B cell (primary cell): ENCODE data around the gene GSTO2. TPM values are rescaled to one million over a fixed set of nuclear protein-coding genes. Genes with fewer than 3 reads are reported as not detected.

Experiments used
- ATAC-seq: fragments of 200-7000 bp; cut with Tn5 transposase; one replicate; pipeline ENCODE4 v1.10.0; 2021; ENCODE audit warnings: low read depth, mild to moderate bottlenecking, moderate number of reproducible peaks, moderate library complexity
- CTCF ChIA-PET: fragments of 350-600 bp; sonication (Branson Sonifier 250); formaldehyde crosslinking; loops from one replicate; lab custom pipeline; 2021; ENCODE audit warnings: antibody characterized with exemption, inconsistent platforms; lab: Charles Lee
- POLR2A ChIA-PET: fragments of 350-600 bp; sonication (Branson Sonifier 250); formaldehyde crosslinking; loops from one replicate; lab custom pipeline; 2021; ENCODE audit warnings: antibody characterized with exemption; lab: Charles Lee
- DNase-seq: peaks from one replicate; pipeline ENCODE4 v3.0.0; 2013
- H2AFZ ChIP-seq: 2 replicates; pipeline ENCODE4 v1.6.1; 2012; ENCODE audit warnings: mild to moderate bottlenecking, low read depth, low read length; ENCODE audit not compliant: insufficient read depth, poor library complexity, severe bottlenecking
- H3K27ac ChIP-seq, 2 donors: 1 replicate in 1 of 2; 2 replicates in 1 of 2; pipeline ENCODE4 v1.5.1; 2012 to 2013; ENCODE audit warnings: low read length in 2 of 2, mild to moderate bottlenecking in 2 of 2, moderate library complexity in 1 of 2
- H3K27me3 ChIP-seq, 4 experiments: fragments of 200-600 bp in 1 of 4; sonication (generic) in 1 of 4; replicated peaks in 1 of 4; 1 replicate in 2 of 4; 2 replicates in 2 of 4; pipeline versions ENCODE4 v1.6.1 to v1.7.0; 2013 to 2016; ENCODE audit warnings: low read length in 3 of 4, mild to moderate bottlenecking in 2 of 4, mixed read lengths in 1 of 4, moderate library complexity in 1 of 4; ENCODE audit not compliant: insufficient read depth in 4 of 4, control insufficient read depth in 3 of 4; ENCODE audit errors: control extremely low read depth in 1 of 4
- H3K36me3 ChIP-seq, 2 experiments: replicated peaks in 1 of 2; 1 replicate in 1 of 2; 2 replicates in 1 of 2; pipeline versions ENCODE4 v1.6.1 to v1.7.1; 2013; ENCODE audit warnings: low read length in 1 of 2; ENCODE audit not compliant: insufficient read depth in 2 of 2, control insufficient read depth in 1 of 2; ENCODE audit errors: control extremely low read depth in 1 of 2, extremely low read depth in 1 of 2
- H3K4me1 ChIP-seq, 2 donors: fragments of 200-600 bp in 1 of 2; sonication (generic) in 1 of 2; 1 replicate in 1 of 2; 2 replicates in 1 of 2; pipeline versions ENCODE4 v1.5.1 to v1.6.1; 2013 to 2017; ENCODE audit warnings: low read length in 2 of 2; ENCODE audit not compliant: control insufficient read depth in 2 of 2, insufficient read depth in 2 of 2
- H3K4me2 ChIP-seq: replicated peaks from 2 replicates; pipeline ENCODE3; 2012; ENCODE audit warnings: mild to moderate bottlenecking, low read depth, low read length; ENCODE audit not compliant: poor library complexity, severe bottlenecking
- H3K4me3 ChIP-seq, 5 experiments: fragments of 200-600 bp in 1 of 5; sonication (generic) in 1 of 5; 1 replicate in 3 of 5; 2 replicates in 2 of 5; pipeline versions ENCODE4 v1.5.1 to v1.7.0; 2011 to 2016; ENCODE audit warnings: low read length in 4 of 5, mild to moderate bottlenecking in 4 of 5, low read depth in 2 of 5, control low read depth in 1 of 5, moderate library complexity in 1 of 5; ENCODE audit not compliant: insufficient read depth in 1 of 5; ENCODE audit errors: control extremely low read depth in 1 of 5, extremely low read depth in 1 of 5
- H3K79me2 ChIP-seq: fragments of 200-600 bp; sonication (generic); one replicate; pipeline ENCODE4 v1.6.0; 2016; ENCODE audit warnings: low read length; ENCODE audit not compliant: control insufficient read depth, insufficient read depth
- H3K9ac ChIP-seq: fragments of 200-600 bp; sonication (generic); 2 replicates; pipeline ENCODE4 v1.6.1; 2017; ENCODE audit warnings: mild to moderate bottlenecking, low read length, moderate library complexity
- H3K9me3 ChIP-seq, 3 donors: one replicate each; pipeline versions ENCODE4 v1.6.1 to v1.7.1; 2013; ENCODE audit warnings: low read length in 2 of 3; ENCODE audit not compliant: control insufficient read depth in 2 of 3, insufficient read depth in 1 of 3; ENCODE audit errors: control extremely low read depth in 1 of 3
- H4K20me1 ChIP-seq: 2 replicates; pipeline ENCODE4 v1.6.0; 2012; ENCODE audit warnings: mild to moderate bottlenecking, low read length; ENCODE audit not compliant: insufficient read depth, control insufficient read depth, poor library complexity, severe bottlenecking
- H3K27ac Mint-ChIP-seq: one replicate; pipeline ENCODE4 v1.8.0; 2021; ENCODE audit warnings: mixed read lengths
- H3K27me3 Mint-ChIP-seq: one replicate; pipeline ENCODE4 v1.8.0; 2021; ENCODE audit warnings: mixed read lengths
- H3K4me1 Mint-ChIP-seq: one replicate; pipeline ENCODE4 v1.8.0; 2021; ENCODE audit warnings: mixed read lengths
- H3K4me3 Mint-ChIP-seq: one replicate; pipeline ENCODE4 v1.8.0; 2021; ENCODE audit warnings: mixed read lengths
- H3K9me3 Mint-ChIP-seq: one replicate; pipeline ENCODE4 v1.8.0; 2022; ENCODE audit warnings: mixed read lengths; ENCODE audit not compliant: insufficient read depth
- EZH2 ChIP-seq: IDR thresholded peaks from 2 replicates; pipeline ENCODE4 v1.6.1; 2012; ENCODE audit warnings: borderline replicate concordance, low read depth, mild to moderate bottlenecking, moderate library complexity, low read length; ENCODE audit not compliant: insufficient read depth, poor library complexity, severe bottlenecking
- whole genome bisulfite sequencing: methylation state at CpG from one replicate; pipeline ENCODE4 v1.1.5; 2013; ENCODE audit warnings: missing lambda C conversion rate; ENCODE audit not compliant: insufficient coverage; 5-methylcytosine and 5-hydroxymethylcytosine counted together
- intact Hi-C: fragments of 100-400 bp; cut with micrococcal nuclease; formaldehyde crosslinking; loops from one replicate; pipeline ENCODE4 v1.10.0; 2022
- polyA plus RNA-seq: library from polyadenylated mRNA; depleted of rRNA; stranded (reverse); fragments of >200 nt; gene quantifications from 2 replicates; pipeline ENCODE4 v1.2.3, GENCODE V29; 2012
- total RNA-seq, 2 donors: library from RNA; stranded (reverse); fragments of 120-200 nt in 1 of 2; gene quantifications; 1 replicate in 1 of 2; 2 replicates in 1 of 2; pipeline versions ENCODE4 v1.2.3 to v1.2.4, GENCODE V29; 2013 to 2022
- TF ChIP-seq, protein P1 (sequence below): fragments of 200-600 bp; IDR thresholded peaks from one replicate; pipeline ENCODE4 v1.8.0; 2022; ENCODE audit warnings: antibody characterized with exemption, mild to moderate bottlenecking

GSTO2 gene
- total and polyA plus RNA-seq, 2 donors (not counting 1 experiment from before 2014, with no cell fraction given): 0.16 to 0.89 TPM

DNA sequence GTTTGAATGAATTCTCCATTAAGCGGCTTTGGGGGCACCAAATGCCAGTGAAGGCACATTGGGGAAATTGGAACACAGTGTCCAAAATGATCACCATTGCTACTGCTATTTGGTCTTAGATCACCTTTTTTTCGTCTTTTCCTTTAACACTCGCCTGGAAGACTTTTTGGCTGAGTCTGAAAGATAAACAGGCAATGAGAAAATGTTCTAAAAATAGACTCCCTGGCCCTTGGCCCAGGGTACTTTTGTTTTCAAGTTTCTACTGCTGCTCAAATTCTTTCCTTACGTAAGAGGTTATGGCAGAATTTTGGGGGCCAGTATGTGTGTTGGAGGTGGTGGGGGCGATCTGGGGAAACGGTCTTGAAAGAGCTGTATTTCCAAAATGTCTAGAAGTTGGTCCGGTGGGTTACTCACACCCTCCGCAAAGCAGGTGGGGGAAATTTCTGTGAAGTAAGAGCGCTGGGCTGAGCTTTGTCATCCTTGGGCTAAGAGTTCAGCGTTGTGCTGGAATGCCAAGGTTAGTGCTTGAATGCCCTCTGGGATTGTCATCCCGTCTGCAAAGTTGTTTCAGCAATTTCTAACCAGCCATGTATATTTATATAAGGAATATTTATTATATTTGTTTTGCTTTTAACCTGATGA, 70.6 kb downstream of the GSTO2 start:
- peak overlapping the region; percentile 94 to 98 (median 97) for H3K4me3 ChIP-seq
- Mint-ChIP-seq H3K4me1 (peaks cover 40% of the 10 kb centered on the region), H3K9me3 (no peaks in the 10 kb centered on the region), H3K27me3 (no peaks in the 10 kb centered on the region), H3K27ac (peak overlapping the region; percentile 100), H3K4me3 (peak overlapping the region; percentile 100)
- H3K4me2 ChIP-seq: peak overlapping the region; percentile 91
- H3K27me3 ChIP-seq: no peaks in the 10 kb centered on the region
- H3K36me3 ChIP-seq: peaks cover 0 to 2% of the 10 kb centered on the region in 2 experiments
- no peak for ATAC-seq
- peaks cover 28% of the 10 kb centered on the region for H4K20me1 ChIP-seq
- peak overlapping the region in 1 of 2 donors; percentile 14 for H3K27ac ChIP-seq
- WGBS: 76% methylated on average over 7 of the region's 11 CpGs
- H3K9me3 ChIP-seq: no peaks in the 10 kb centered on the region
- H3K9ac ChIP-seq: peak overlapping the region; percentile 89
- TF ChIP-seq, protein P1, sequence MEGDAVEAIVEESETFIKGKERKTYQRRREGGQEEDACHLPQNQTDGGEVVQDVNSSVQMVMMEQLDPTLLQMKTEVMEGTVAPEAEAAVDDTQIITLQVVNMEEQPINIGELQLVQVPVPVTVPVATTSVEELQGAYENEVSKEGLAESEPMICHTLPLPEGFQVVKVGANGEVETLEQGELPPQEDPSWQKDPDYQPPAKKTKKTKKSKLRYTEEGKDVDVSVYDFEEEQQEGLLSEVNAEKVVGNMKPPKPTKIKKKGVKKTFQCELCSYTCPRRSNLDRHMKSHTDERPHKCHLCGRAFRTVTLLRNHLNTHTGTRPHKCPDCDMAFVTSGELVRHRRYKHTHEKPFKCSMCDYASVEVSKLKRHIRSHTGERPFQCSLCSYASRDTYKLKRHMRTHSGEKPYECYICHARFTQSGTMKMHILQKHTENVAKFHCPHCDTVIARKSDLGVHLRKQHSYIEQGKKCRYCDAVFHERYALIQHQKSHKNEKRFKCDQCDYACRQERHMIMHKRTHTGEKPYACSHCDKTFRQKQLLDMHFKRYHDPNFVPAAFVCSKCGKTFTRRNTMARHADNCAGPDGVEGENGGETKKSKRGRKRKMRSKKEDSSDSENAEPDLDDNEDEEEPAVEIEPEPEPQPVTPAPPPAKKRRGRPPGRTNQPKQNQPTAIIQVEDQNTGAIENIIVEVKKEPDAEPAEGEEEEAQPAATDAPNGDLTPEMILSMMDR: no peak
- TF ChIP-seq EZH2: no peak
- peak overlapping the region; percentile 87 for H2AFZ ChIP-seq
- H3K79me2 ChIP-seq: peaks cover 43% of the 10 kb centered on the region
- intact Hi-C loops: loop anchor here (2.0 to 5.0 kb wide), 4 partner anchors 107 to 422 kb away; partner anchors contain the start of genes CFAP43, SFR1, SLK and STN1
- ChIA-PET CTCF (interaction anchor here (0.9 to 7.1 kb wide), 5 partner anchors 8 to 48 kb away, joined by 3 to 111 read pairs (median 9); partner anchors contain the start of gene CFAP58), POLR2A (interaction anchor here (1.6 kb wide), 1 partner anchor 10 kb away, joined by 11 read pairs; no protein-coding TSS in a partner anchor)
- H3K4me1 ChIP-seq: peaks cover 33 to 39% of the 10 kb centered on the region in 2 donors
- DNase-seq: no peak

DNA sequence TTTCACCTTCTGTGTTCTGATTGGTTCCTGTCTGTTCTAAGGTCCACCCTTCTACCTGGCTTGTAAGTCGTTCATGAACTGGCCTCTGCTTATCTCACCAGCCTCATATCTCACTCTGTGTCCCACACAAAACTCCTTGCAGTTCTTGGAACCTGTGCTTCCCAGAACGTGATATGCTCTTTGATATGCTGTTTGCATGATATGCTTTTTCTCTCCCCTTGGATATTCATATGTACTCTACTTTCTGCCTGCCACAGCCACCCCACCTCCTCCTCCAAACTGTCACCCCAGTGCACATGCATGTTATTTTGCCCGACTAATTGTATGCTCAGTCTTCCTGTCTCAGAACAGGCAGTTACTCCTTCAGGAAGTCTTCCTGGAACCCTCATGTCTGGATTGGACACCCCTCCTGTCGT, 71.1 kb downstream of the GSTO2 start:
- Histone ChIP-seq H3K27ac (no peak overlapping the region), H3K9ac (no peak overlapping the region), H2AFZ (no peak overlapping the region), H3K4me2 (no peak overlapping the region), H3K4me1 (peaks cover 28 to 34% of the 10 kb centered on the region in 2 donors), H4K20me1 (peaks cover 23% of the 10 kb centered on the region), H3K36me3 (no peaks in the 10 kb centered on the region), H3K4me3 (no peak overlapping the region), H3K27me3 (no peaks in the 10 kb centered on the region), H3K79me2 (peaks cover 38% of the 10 kb centered on the region), H3K9me3 (no peaks in the 10 kb centered on the region)
- peak overlapping the region; percentile 100 for H3K4me3 Mint-ChIP-seq
- no peaks in the 10 kb centered on the region for H3K27me3 Mint-ChIP-seq
- ChIA-PET POLR2A (no interaction called here), CTCF (interaction anchor here (0.9 to 7.1 kb wide), 4 partner anchors 7 to 49 kb away, joined by 3 to 111 read pairs (median 18); partner anchors contain the start of gene CFAP58)
- TF ChIP-seq, protein P1: no peak
- TF ChIP-seq EZH2: no peak
- H3K27ac Mint-ChIP-seq: peak overlapping the region; percentile 34
- ATAC-seq (no peak), DNase-seq (no peak)
- H3K9me3 Mint-ChIP-seq: no peaks in the 10 kb centered on the region
- intact Hi-C loops: no loop called here
- H3K4me1 Mint-ChIP-seq: peaks cover 35% of the 10 kb centered on the region
- WGBS: 17% methylated on average over 2 of the region's 4 CpGs
